H9 (cell line): ENCODE data around the gene OR52I1. TPM values are rescaled to one million over a fixed set of nuclear protein-coding genes. Genes with fewer than 3 reads are reported as not detected.

Source experiments
- DNase-seq: peaks from one replicate; pipeline ENCODE4 v3.0.0-alpha.2; 2017
- H2AFZ ChIP-seq: one replicate; pipeline ENCODE4 v1.6.1; 2013; ENCODE audit warnings: mild to moderate bottlenecking, low read length, control low read depth, moderate library complexity
- H2AK5ac ChIP-seq: 2 replicates; pipeline ENCODE4 v1.6.1; 2013; ENCODE audit warnings: low read length, control low read depth, mixed read lengths; ENCODE audit not compliant: insufficient read length
- H2BK120ac ChIP-seq: one replicate; pipeline ENCODE4 v1.6.1; 2013; ENCODE audit warnings: low read depth, mild to moderate bottlenecking, low read length, control low read depth, inconsistent platforms; ENCODE audit not compliant: poor library complexity, severe bottlenecking
- H2BK12ac ChIP-seq: 2 replicates; pipeline ENCODE4 v1.6.1; 2013; ENCODE audit warnings: low read length, control low read depth, mixed read lengths, low read depth; ENCODE audit not compliant: insufficient read length
- H2BK15ac ChIP-seq: 2 replicates; pipeline ENCODE4 v1.6.1; 2013; ENCODE audit warnings: low read depth, low read length, control low read depth
- H2BK20ac ChIP-seq: one replicate; pipeline ENCODE4 v1.6.1; 2013; ENCODE audit warnings: low read depth, mild to moderate bottlenecking, low read length, control low read depth, inconsistent platforms; ENCODE audit not compliant: poor library complexity, severe bottlenecking
- H2BK5ac ChIP-seq: 2 replicates; pipeline ENCODE4 v1.6.1; 2013; ENCODE audit warnings: low read length, control low read depth, mixed read lengths; ENCODE audit not compliant: insufficient read length
- H3K14ac ChIP-seq: 2 replicates; pipeline ENCODE4 v1.6.1; 2013; ENCODE audit warnings: low read length, control low read depth; ENCODE audit not compliant: insufficient read depth
- H3K18ac ChIP-seq: 2 replicates; pipeline ENCODE4 v1.6.1; 2013; ENCODE audit warnings: low read depth, mild to moderate bottlenecking, mixed read lengths, low read length, control low read depth; ENCODE audit not compliant: insufficient read length
- H3K23ac ChIP-seq: 2 replicates; pipeline ENCODE4 v1.6.1; 2013; ENCODE audit warnings: low read length, control low read depth, mixed read lengths, low read depth; ENCODE audit not compliant: insufficient read length
- H3K23me2 ChIP-seq: 2 replicates; pipeline ENCODE4 v1.6.1; 2013; ENCODE audit warnings: low read depth, mild to moderate bottlenecking, mixed read lengths, low read length, control low read depth; ENCODE audit not compliant: insufficient read length, poor library complexity, severe bottlenecking
- H3K27ac ChIP-seq: 2 replicates; pipeline ENCODE4 v1.5.1; 2013; ENCODE audit warnings: low read length, control low read depth, mixed read lengths, low read depth; ENCODE audit not compliant: insufficient read length
- H3K27me3 ChIP-seq: 2 replicates; pipeline ENCODE4 v1.6.1; 2013; ENCODE audit warnings: low read length, control low read depth, inconsistent platforms; ENCODE audit not compliant: insufficient read depth
- H3K4ac ChIP-seq: 2 replicates; pipeline ENCODE4 v1.6.1; 2013; ENCODE audit warnings: low read depth, mild to moderate bottlenecking, control low read depth, inconsistent platforms, low read length, moderate library complexity
- H3K4me1 ChIP-seq: 2 replicates; pipeline ENCODE4 v1.6.1; 2013; ENCODE audit warnings: low read length, control low read depth, inconsistent platforms; ENCODE audit not compliant: insufficient read depth
- H3K4me2 ChIP-seq: 2 replicates; pipeline ENCODE4 v1.6.1; 2013; ENCODE audit warnings: low read length, control low read depth, mixed read lengths; ENCODE audit not compliant: insufficient read length, insufficient read depth
- H3K56ac ChIP-seq: 2 replicates; pipeline ENCODE4 v1.6.1; 2013; ENCODE audit warnings: low read depth, mild to moderate bottlenecking, mixed read lengths, low read length, control low read depth; ENCODE audit not compliant: insufficient read length
- H3K79me1 ChIP-seq: 2 replicates; pipeline ENCODE4 v1.6.1; 2013; ENCODE audit warnings: low read depth, mild to moderate bottlenecking, moderate library complexity, low read length, control low read depth, inconsistent platforms; ENCODE audit not compliant: insufficient read depth, poor library complexity, severe bottlenecking
- H3K79me2 ChIP-seq: 2 replicates; pipeline ENCODE4 v1.6.1; 2013; ENCODE audit warnings: low read length, control low read depth, inconsistent platforms; ENCODE audit not compliant: insufficient read depth
- H3K9ac ChIP-seq: 2 replicates; pipeline ENCODE4 v1.6.1; 2013; ENCODE audit warnings: low read length, control low read depth, mixed read lengths; ENCODE audit not compliant: insufficient read length; ENCODE audit errors: extremely low read depth
- H3K9me3 ChIP-seq: one replicate; pipeline ENCODE4 v1.6.1; 2013; ENCODE audit warnings: low read depth, low read length, inconsistent platforms; ENCODE audit not compliant: control insufficient read depth
- H3T11ph ChIP-seq: one replicate; pipeline ENCODE4 v1.6.1; 2013; ENCODE audit warnings: mild to moderate bottlenecking, low read length, control low read depth, inconsistent platforms
- H4K20me1 ChIP-seq: one replicate; pipeline ENCODE4 v1.6.1; 2013; ENCODE audit not compliant: control insufficient read depth, insufficient read length, insufficient read depth
- H4K5ac ChIP-seq: 2 replicates; pipeline ENCODE4 v1.6.1; 2013; ENCODE audit warnings: low read depth, mild to moderate bottlenecking, mixed read lengths, low read length, control low read depth; ENCODE audit not compliant: insufficient read length
- H4K8ac ChIP-seq: replicated peaks from 2 replicates; pipeline ENCODE4 v1.6.1; 2013; ENCODE audit warnings: low read length, control low read depth, mixed read lengths, low read depth; ENCODE audit not compliant: insufficient read length
- H4K91ac ChIP-seq: 2 replicates; pipeline ENCODE4 v1.6.1; 2013; ENCODE audit warnings: low read depth, mild to moderate bottlenecking, moderate library complexity, mixed read lengths, low read length, control low read depth; ENCODE audit not compliant: insufficient read length
- H3K27ac Mint-ChIP-seq, 3 experiments: 2 replicates in 2 of 3; 3 replicates in 1 of 3; pipeline ENCODE4 v1.8.0; 2020 to 2021; ENCODE audit warnings: mixed read lengths in 3 of 3, mild to moderate bottlenecking in 1 of 3, moderate library complexity in 1 of 3
- H3K27me3 Mint-ChIP-seq: 2 replicates; pipeline ENCODE4 v1.8.0; 2021; ENCODE audit warnings: low read depth, mild to moderate bottlenecking, moderate library complexity, mixed read lengths
- H3K36me3 Mint-ChIP-seq, 3 experiments: 2 replicates in 2 of 3; 3 replicates in 1 of 3; pipeline ENCODE4 v1.8.0; 2020 to 2021; ENCODE audit warnings: low read depth in 3 of 3, mixed read lengths in 3 of 3; ENCODE audit not compliant: insufficient read depth in 1 of 3
- H3K4me1 Mint-ChIP-seq, 2 experiments: 2 replicates each; pipeline ENCODE4 v1.8.0; 2020; ENCODE audit warnings: mixed read lengths in 2 of 2
- H3K4me3 Mint-ChIP-seq, 2 experiments: 2 replicates in 1 of 2; 3 replicates in 1 of 2; pipeline ENCODE4 v1.8.0; 2020 to 2021; ENCODE audit warnings: mild to moderate bottlenecking in 2 of 2, mixed read lengths in 2 of 2, moderate library complexity in 1 of 2
- H3K9me3 Mint-ChIP-seq, 2 experiments: 2 replicates in 1 of 2; 3 replicates in 1 of 2; pipeline ENCODE4 v1.8.0; 2020; ENCODE audit warnings: mild to moderate bottlenecking in 2 of 2, mixed read lengths in 2 of 2, moderate library complexity in 1 of 2
- WGBS: extraction: QIAGEN DNeasy Blood & Tissue Kit; methylation state at CpG from one replicate; pipeline ENCODE4 v1.1.7; 2013; ENCODE audit warnings: missing lambda C conversion rate, low lambda C conversion rate, mixed read lengths; ENCODE audit not compliant: insufficient read length; ENCODE audit errors: extremely low coverage; 5-methylcytosine and 5-hydroxymethylcytosine counted together
- total RNA-seq: library from RNA; stranded (reverse); gene quantifications from 2 replicates; pipeline ENCODE4 v1.2.1, GENCODE V29; 2021
- TF ChIP-seq, protein P1 (sequence below): fragments of 200-600 bp; sonication (generic); conservative IDR thresholded peaks from 3 replicates; pipeline ENCODE4 v1.8.0; 2021; ENCODE audit warnings: antibody characterized with exemption, mild to moderate bottlenecking

Gene OR52I1
- total RNA-seq, 1 experiment from 2014 or later: not detected

GRCh38 chr11:4547416-4547815, 46.4 kb upstream of the OR52I1 start:
- no peak overlapping the region for H3K27ac Mint-ChIP-seq
- no CpG with 5 or more reads among the region's 4 CpGs for WGBS

More at GRCh38 chr11:4547416-4547815, 46.4 kb upstream of the OR52I1 start:
- Histone ChIP-seq H3K4me2 (no peak overlapping the region), H4K91ac (no peak overlapping the region), H3K79me2 (no peaks in the 10 kb centered on the region), H3K23ac (no peak overlapping the region), H3K18ac (no peak overlapping the region), H2BK20ac (no peak overlapping the region), H4K20me1 (no peaks in the 10 kb centered on the region), H3K4me1 (no peaks in the 10 kb centered on the region), H2AFZ (no peak overlapping the region), H3K79me1 (no peaks in the 10 kb centered on the region), H3K23me2 (no peaks in the 10 kb centered on the region), H3K14ac (no peak overlapping the region), H2BK15ac (no peak overlapping the region), H3K9ac (no peak overlapping the region), H2BK5ac (no peak overlapping the region), H4K5ac (no peak overlapping the region), H3K27me3 (no peaks in the 10 kb centered on the region), H4K8ac (no peak overlapping the region), H3K56ac (no peak overlapping the region), H3K9me3 (no peaks in the 10 kb centered on the region), H2AK5ac (no peak overlapping the region), H3T11ph (no peak overlapping the region), H2BK12ac (no peak overlapping the region), H2BK120ac (no peak overlapping the region), H3K4ac (no peak overlapping the region), H3K27ac (no peak overlapping the region)
- DNase-seq: no peak
- TF ChIP-seq, protein P1, sequence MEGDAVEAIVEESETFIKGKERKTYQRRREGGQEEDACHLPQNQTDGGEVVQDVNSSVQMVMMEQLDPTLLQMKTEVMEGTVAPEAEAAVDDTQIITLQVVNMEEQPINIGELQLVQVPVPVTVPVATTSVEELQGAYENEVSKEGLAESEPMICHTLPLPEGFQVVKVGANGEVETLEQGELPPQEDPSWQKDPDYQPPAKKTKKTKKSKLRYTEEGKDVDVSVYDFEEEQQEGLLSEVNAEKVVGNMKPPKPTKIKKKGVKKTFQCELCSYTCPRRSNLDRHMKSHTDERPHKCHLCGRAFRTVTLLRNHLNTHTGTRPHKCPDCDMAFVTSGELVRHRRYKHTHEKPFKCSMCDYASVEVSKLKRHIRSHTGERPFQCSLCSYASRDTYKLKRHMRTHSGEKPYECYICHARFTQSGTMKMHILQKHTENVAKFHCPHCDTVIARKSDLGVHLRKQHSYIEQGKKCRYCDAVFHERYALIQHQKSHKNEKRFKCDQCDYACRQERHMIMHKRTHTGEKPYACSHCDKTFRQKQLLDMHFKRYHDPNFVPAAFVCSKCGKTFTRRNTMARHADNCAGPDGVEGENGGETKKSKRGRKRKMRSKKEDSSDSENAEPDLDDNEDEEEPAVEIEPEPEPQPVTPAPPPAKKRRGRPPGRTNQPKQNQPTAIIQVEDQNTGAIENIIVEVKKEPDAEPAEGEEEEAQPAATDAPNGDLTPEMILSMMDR: no peak
- H3K4me3 Mint-ChIP-seq: no peak overlapping the region
- peaks cover 5% of the 10 kb centered on the region for H3K27me3 Mint-ChIP-seq
- no peaks in the 10 kb centered on the region; a peak in 1 of 4 replicates for H3K4me1 Mint-ChIP-seq
- H3K9me3 Mint-ChIP-seq: peaks cover 4 to 6% of the 10 kb centered on the region in 2 experiments; a peak in 3 of 5 replicates
- H3K36me3 Mint-ChIP-seq: peaks cover 0 to 3% (median 0%) of the 10 kb centered on the region in 3 experiments; a peak in 3 of 7 replicates
